Measurements from ENCODE around the gene SFXN3. TPM values are rescaled to one million over a fixed set of nuclear protein-coding genes. Genes with fewer than 3 reads are reported as not detected.

SFXN3 gene
- total and polyA plus RNA-seq, 2 of the 13 experiments (the other 11 are each of a cell fraction or from before 2014, with no cell fraction given) = 16.8 to 71.5 TPM

- 0 out of 2 replicates have a peak, but pooled peaks have one; percentile 17 for TF ChIP-seq CSRNP1 (CRISPR knock-in tag; IDR thresholded peaks at IDR 0.05)
- TF ChIP-seq AGO2 (optimal IDR thresholded peaks at IDR 0.05; ENCODE audit: low read depth, low read length) = peak; percentile 67
- TF ChIP-seq IKZF5 (CRISPR knock-in tag; IDR thresholded peaks at IDR 0.05) = no peak
- 0 out of 2 replicates have a peak, but pooled peaks have one; percentile 4 for TF ChIP-seq RBFOX2 (IDR thresholded peaks at IDR 0.05; ENCODE audit: low read depth, low read length)
- TF ChIP-seq ZBTB37 (CRISPR knock-in tag; IDR thresholded peaks at IDR 0.05) = peak; percentile 63; the same call in 1 of the 2 replicates
- TF ChIP-seq ZNF292 (CRISPR knock-in tag; IDR thresholded peaks at IDR 0.05; ENCODE audit: borderline replicate concordance, low read depth) = no peak
- peak; percentile 32; the same call in 1 of the 2 replicates for TF ChIP-seq ATF7-NPFF (CRISPR knock-in tag; IDR thresholded peaks at IDR 0.05; ENCODE audit: low read depth)
- TF ChIP-seq TCF7 (IDR thresholded peaks at IDR 0.05; ENCODE audit: low read depth) = no peak
- no peak for TF ChIP-seq SATB2 (CRISPR knock-in tag; IDR thresholded peaks at IDR 0.05)
- TF ChIP-seq GATAD1 (CRISPR knock-in tag; IDR thresholded peaks at IDR 0.05) = no peak
- TF ChIP-seq KLF12 (CRISPR knock-in tag; IDR thresholded peaks at IDR 0.05; ENCODE audit: borderline replicate concordance) = 0 out of 2 replicates have a peak, but pooled peaks have one; percentile 7
- no peak for TF ChIP-seq GLMP (CRISPR knock-in tag; IDR thresholded peaks at IDR 0.05; ENCODE audit: borderline replicate concordance)
- 0 out of 2 replicates have a peak, but pooled peaks have one; percentile 55 for TF ChIP-seq REL (CRISPR knock-in tag; conservative IDR thresholded peaks at IDR 0.05)
- TF ChIP-seq ZFX (CRISPR knock-in tag; IDR thresholded peaks at IDR 0.05; ENCODE audit: low read depth) = peak; percentile 49; the same call in 1 of the 2 replicates
- 0 out of 2 replicates have a peak, but pooled peaks have one; percentile 9 for TF ChIP-seq ZNF761 (CRISPR knock-in tag; conservative IDR thresholded peaks at IDR 0.05)
- TF ChIP-seq ZBTB26 (CRISPR knock-in tag; IDR thresholded peaks at IDR 0.05; ENCODE audit: borderline replicate concordance) = no peak
- no peak for TF ChIP-seq NONO (IDR thresholded peaks at IDR 0.05)
- 0 out of 2 replicates have a peak, but pooled peaks have one; percentile 41 for TF ChIP-seq NONO (CRISPR knock-in tag; conservative IDR thresholded peaks at IDR 0.05)
- 0 out of 2 replicates have a peak, but pooled peaks have one; percentile 11 for TF ChIP-seq TFDP2 (CRISPR knock-in tag; IDR thresholded peaks at IDR 0.05)
- TF ChIP-seq KAT7 (CRISPR knock-in tag; IDR thresholded peaks at IDR 0.05; ENCODE audit: borderline replicate concordance) = peak; percentile 41; the same call in 1 of the 2 replicates
Observed at GRCh38 chr10:101000127-101000914, 30.7 kb upstream of the SFXN3 start (continued).
